Endodermal cell (in vitro differentiated cells): Measurements from ENCODE around the gene POLR2H. TPM values are rescaled to one million over a fixed set of nuclear protein-coding genes. Genes with fewer than 3 reads are reported as not detected.

Experiments
- DNase-seq: peaks from one replicate; pipeline ENCODE4 v3.0.0-alpha.2; 2017
- H3K27ac ChIP-seq: 2 replicates; pipeline ENCODE4 v1.5.1; 2013; ENCODE audit warnings: mild to moderate bottlenecking, low read depth, low read length, moderate library complexity
- H3K27me3 ChIP-seq: 2 replicates; pipeline ENCODE4 v1.6.1; 2013; ENCODE audit warnings: mild to moderate bottlenecking, low read length, moderate library complexity; ENCODE audit not compliant: insufficient read depth, control insufficient read depth, poor library complexity, severe bottlenecking
- H3K36me3 ChIP-seq: 2 replicates; pipeline ENCODE4 v1.7.0; 2013; ENCODE audit warnings: mild to moderate bottlenecking, low read length, moderate library complexity; ENCODE audit not compliant: control insufficient read depth, insufficient read depth
- H3K4me1 ChIP-seq: one replicate; pipeline ENCODE4 v1.7.0; 2013; ENCODE audit warnings: low read length; ENCODE audit not compliant: control insufficient read depth, insufficient read depth
- H3K4me3 ChIP-seq: 2 replicates; pipeline ENCODE4 v1.5.1; 2013; ENCODE audit warnings: mild to moderate bottlenecking, low read length, moderate library complexity
- H3K9ac ChIP-seq: 2 replicates; pipeline ENCODE4 v1.6.1; 2013; ENCODE audit warnings: mild to moderate bottlenecking, low read length, moderate library complexity; ENCODE audit not compliant: poor library complexity, severe bottlenecking; ENCODE audit errors: extremely low read depth
- H3K9me3 ChIP-seq: 2 replicates; pipeline ENCODE4 v1.6.1; 2013; ENCODE audit warnings: mild to moderate bottlenecking, low read length, moderate library complexity; ENCODE audit not compliant: control insufficient read depth
- H3K27ac Mint-ChIP-seq: 2 replicates; pipeline ENCODE4 v1.8.0; 2020; ENCODE audit warnings: mixed read lengths
- H3K27me3 Mint-ChIP-seq: 2 replicates; pipeline ENCODE4 v1.8.0; 2021; ENCODE audit warnings: mild to moderate bottlenecking, mixed read lengths; ENCODE audit not compliant: insufficient read depth
- H3K36me3 Mint-ChIP-seq: 2 replicates; pipeline ENCODE4 v1.8.0; 2020; ENCODE audit warnings: low read depth, mixed read lengths
- H3K4me1 Mint-ChIP-seq: 2 replicates; pipeline ENCODE4 v1.8.0; 2020; ENCODE audit warnings: mixed read lengths
- H3K4me3 Mint-ChIP-seq: 2 replicates; pipeline ENCODE4 v1.8.0; 2020; ENCODE audit warnings: mild to moderate bottlenecking, moderate library complexity, mixed read lengths
- H3K9me3 Mint-ChIP-seq: 2 replicates; pipeline ENCODE4 v1.8.0; 2020; ENCODE audit warnings: mild to moderate bottlenecking, mixed read lengths
- WGBS, 2 experiments: methylation state at CpG; one replicate each; pipeline versions ENCODE4 v1.1.5 to v1.1.7; 2013; ENCODE audit warnings: missing lambda C conversion rate in 2 of 2, mixed read lengths in 1 of 2; ENCODE audit not compliant: insufficient coverage in 1 of 2, insufficient read length in 1 of 2; 5-methylcytosine and 5-hydroxymethylcytosine counted together
- total RNA-seq, 2 donors: library from RNA; stranded (reverse); fragmentation: NEBNext Ultra II Directional in 1 of 2; extraction: Animal tissue kit (Norgen Biotek cat#: 25700) in 1 of 2; gene quantifications; 2 replicates in 1 of 2; 3 replicates in 1 of 2; pipeline ENCODE4 v1.2.1, GENCODE V29; 2021
- TF ChIP-seq, protein P1 (sequence below): fragments of 200-600 bp; sonication (generic); conservative IDR thresholded peaks from 2 replicates; pipeline ENCODE4 v1.5.0; 2021; ENCODE audit warnings: antibody characterized with exemption, mild to moderate bottlenecking

Gene POLR2H
- total RNA-seq, 2 donors from 2014 or later = 95.9 to 117 TPM

DNA sequence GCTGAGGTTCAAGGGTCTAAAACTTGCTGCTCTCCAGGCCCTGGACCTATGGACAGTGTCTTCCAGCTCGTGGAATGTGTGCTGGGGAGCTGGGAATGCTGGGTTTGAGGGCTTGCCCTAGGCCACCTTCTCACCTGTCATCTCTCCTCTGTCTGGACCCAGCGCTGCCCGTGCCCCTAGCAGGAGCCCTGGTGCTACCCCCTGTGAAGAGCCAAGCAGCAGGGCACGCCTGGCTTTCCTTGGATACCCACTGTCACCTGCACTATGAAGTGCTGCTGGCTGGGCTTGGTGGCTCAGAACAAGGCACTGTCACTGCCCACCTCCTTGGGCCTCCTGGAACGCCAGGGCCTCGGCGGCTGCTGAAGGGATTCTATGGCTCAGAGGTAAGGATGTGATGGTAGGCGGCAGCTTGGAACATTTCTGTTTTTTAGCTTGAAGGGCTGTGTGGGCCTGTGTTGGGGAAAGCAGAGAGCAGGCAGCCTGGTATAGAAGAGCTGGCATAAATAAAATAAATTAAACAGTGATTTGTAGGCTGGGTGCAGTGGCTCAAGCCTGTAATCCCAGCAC, 23.4 kb downstream of the POLR2H start:
- Histone ChIP-seq H3K9me3 (no peaks in the 10 kb centered on the region), H3K36me3 (no peaks in the 10 kb centered on the region), H3K4me3 (no peak overlapping the region), H3K27ac (no peak overlapping the region), H3K4me1 (no peaks in the 10 kb centered on the region), H3K27me3 (peaks cover 31% of the 10 kb centered on the region), H3K9ac (no peak overlapping the region)
- Mint-ChIP-seq H3K36me3 (peaks cover 2% of the 10 kb centered on the region), H3K27ac (no peak overlapping the region), H3K27me3 (peaks cover 34% of the 10 kb centered on the region), H3K4me1 (peaks cover 2% of the 10 kb centered on the region), H3K9me3 (no peaks in the 10 kb centered on the region), H3K4me3 (no peak overlapping the region)
- DNase-seq = no peak
- WGBS, 2 experiments = 91 to 98% methylated on average over 7 to 8 of the region's 8 CpGs
- TF ChIP-seq, protein P1, sequence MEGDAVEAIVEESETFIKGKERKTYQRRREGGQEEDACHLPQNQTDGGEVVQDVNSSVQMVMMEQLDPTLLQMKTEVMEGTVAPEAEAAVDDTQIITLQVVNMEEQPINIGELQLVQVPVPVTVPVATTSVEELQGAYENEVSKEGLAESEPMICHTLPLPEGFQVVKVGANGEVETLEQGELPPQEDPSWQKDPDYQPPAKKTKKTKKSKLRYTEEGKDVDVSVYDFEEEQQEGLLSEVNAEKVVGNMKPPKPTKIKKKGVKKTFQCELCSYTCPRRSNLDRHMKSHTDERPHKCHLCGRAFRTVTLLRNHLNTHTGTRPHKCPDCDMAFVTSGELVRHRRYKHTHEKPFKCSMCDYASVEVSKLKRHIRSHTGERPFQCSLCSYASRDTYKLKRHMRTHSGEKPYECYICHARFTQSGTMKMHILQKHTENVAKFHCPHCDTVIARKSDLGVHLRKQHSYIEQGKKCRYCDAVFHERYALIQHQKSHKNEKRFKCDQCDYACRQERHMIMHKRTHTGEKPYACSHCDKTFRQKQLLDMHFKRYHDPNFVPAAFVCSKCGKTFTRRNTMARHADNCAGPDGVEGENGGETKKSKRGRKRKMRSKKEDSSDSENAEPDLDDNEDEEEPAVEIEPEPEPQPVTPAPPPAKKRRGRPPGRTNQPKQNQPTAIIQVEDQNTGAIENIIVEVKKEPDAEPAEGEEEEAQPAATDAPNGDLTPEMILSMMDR = no peak

DNA sequence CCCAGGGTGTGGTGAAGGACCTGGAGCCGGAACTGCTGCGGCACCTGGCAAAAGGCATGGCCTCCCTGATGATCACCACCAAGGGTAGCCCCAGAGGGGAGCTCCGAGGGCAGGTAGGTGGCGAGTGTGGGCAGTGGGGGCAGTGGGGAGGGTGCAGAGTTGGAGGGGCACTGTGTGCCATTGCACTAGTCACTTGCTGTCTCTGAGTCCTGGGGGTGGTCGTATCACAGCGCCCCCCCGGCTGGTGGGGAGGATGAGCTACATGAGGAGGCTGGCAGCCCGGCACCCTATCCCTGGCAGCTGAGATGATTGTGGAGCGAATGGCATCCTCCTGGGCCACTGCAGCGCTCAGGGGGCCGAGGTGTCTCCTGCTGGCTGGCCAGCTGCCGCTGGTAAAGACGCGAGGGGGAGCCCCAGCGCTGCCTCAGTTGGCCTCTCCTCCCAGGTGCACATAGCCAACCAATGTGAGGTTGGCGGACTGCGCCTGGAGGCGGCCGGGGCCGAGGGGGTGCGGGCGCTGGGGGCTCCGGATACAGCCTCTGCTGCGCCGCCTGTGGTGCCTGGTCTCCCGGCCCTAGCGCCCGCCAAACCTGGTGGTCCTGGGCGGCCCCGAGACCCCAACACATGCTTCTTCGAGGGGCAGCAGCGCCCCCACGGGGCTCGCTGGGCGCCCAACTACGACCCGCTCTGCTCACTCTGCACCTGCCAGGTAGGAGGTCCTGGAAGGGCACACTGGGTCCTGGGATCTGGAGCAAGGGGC, 24.7 kb downstream of the POLR2H start:
- H3K4me1 ChIP-seq = no peaks in the 10 kb centered on the region
- Mint-ChIP-seq H3K36me3 (peaks cover 2% of the 10 kb centered on the region), H3K4me1 (no peaks in the 10 kb centered on the region), H3K27ac (no peak overlapping the region), H3K27me3 (peaks cover 30% of the 10 kb centered on the region), H3K4me3 (no peak overlapping the region), H3K9me3 (no peaks in the 10 kb centered on the region)
- TF ChIP-seq, protein P1 = no peak
- 90 to 96% methylated on average over 15 to 37 of the region's 37 CpGs for WGBS, 2 experiments
- no peak for DNase-seq
- no peak overlapping the region for H3K27ac ChIP-seq
- H3K27me3 ChIP-seq = peaks cover 22% of the 10 kb centered on the region
- no peaks in the 10 kb centered on the region for H3K36me3 ChIP-seq
- no peaks in the 10 kb centered on the region for H3K9me3 ChIP-seq
- no peak overlapping the region for H3K4me3 ChIP-seq
- no peak overlapping the region for H3K9ac ChIP-seq

DNA sequence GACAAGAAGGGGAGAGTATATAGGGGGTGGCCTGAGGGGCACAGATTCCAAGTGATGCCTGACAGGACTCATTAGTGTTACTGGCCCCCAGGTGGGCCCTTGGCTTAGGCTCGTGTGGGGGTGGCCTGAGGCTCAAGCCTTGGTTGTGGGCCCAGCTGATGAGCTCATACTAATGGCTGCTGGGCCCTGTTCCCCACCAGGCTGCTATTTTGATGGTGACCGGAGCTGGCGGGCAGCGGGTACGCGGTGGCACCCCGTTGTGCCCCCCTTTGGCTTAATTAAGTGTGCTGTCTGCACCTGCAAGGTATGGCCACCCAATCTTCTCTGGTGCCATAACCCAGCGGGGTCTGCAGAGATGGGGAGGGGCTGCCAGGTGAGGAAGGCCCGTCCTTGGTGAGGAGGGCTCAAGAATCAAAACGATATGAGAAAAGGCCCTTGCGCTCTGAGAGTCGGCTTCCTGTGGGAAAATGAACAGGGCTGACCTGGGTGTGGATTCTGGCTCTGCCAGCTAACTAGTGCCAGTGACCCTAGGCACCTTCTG, 25.7 kb downstream of the POLR2H start:
- peaks cover 12% of the 10 kb centered on the region for H3K27me3 ChIP-seq
- H3K9ac ChIP-seq = no peak overlapping the region
- no peaks in the 10 kb centered on the region for H3K36me3 ChIP-seq
- no peak for DNase-seq
- no peak overlapping the region for H3K4me3 ChIP-seq
- no peak overlapping the region for H3K27ac ChIP-seq
- no peaks in the 10 kb centered on the region for H3K9me3 ChIP-seq
- Mint-ChIP-seq H3K36me3 (peaks cover 2% of the 10 kb centered on the region), H3K9me3 (no peaks in the 10 kb centered on the region), H3K27ac (no peak overlapping the region), H3K4me3 (no peak overlapping the region), H3K4me1 (no peaks in the 10 kb centered on the region), H3K27me3 (peaks cover 20% of the 10 kb centered on the region)
- 90 to 94% methylated on average over 11 to 12 of the region's 12 CpGs for WGBS, 2 experiments
- H3K4me1 ChIP-seq = no peaks in the 10 kb centered on the region
- TF ChIP-seq, protein P1 = no peak
